Activated B cell treated with CpG ODN at 0.5 μM for 24 hours (primary cell): ENCODE results near the gene MAN1A1. TPM values are rescaled to one million over a fixed set of nuclear protein-coding genes. Genes with fewer than 3 reads are reported as not detected.

Experiments used
- ATAC-seq: fragments of 200-7000 bp; cut with Tn5 transposase; one replicate; pipeline ENCODE4 v1.10.0; 2021; ENCODE audit warnings: low read depth, mild to moderate bottlenecking, moderate library complexity
- CTCF ChIA-PET: fragments of 350-600 bp; sonication (Branson Sonifier 250); formaldehyde crosslinking; loops from one replicate; lab custom pipeline; 2021; ENCODE audit warnings: antibody characterized with exemption; lab: Charles Lee
- POLR2A ChIA-PET: fragments of 350-600 bp; sonication (Branson Sonifier 250); formaldehyde crosslinking; loops from one replicate; lab custom pipeline; 2021; ENCODE audit warnings: antibody characterized with exemption; lab: Charles Lee
- DNase-seq: peaks from one replicate; pipeline ENCODE4 v3.0.0; 2022
- H3K27ac Mint-ChIP-seq: one replicate; pipeline ENCODE4 v1.8.0; 2020; ENCODE audit warnings: mixed read lengths
- H3K27me3 Mint-ChIP-seq: one replicate; pipeline ENCODE4 v1.8.0; 2021; ENCODE audit warnings: mixed read lengths
- H3K36me3 Mint-ChIP-seq: one replicate; pipeline ENCODE4 v1.8.0; 2021; ENCODE audit warnings: low read depth, mixed read lengths
- H3K4me1 Mint-ChIP-seq: one replicate; pipeline ENCODE4 v1.8.0; 2021; ENCODE audit warnings: mixed read lengths
- H3K4me3 Mint-ChIP-seq: one replicate; pipeline ENCODE4 v1.8.0; 2020; ENCODE audit warnings: mild to moderate bottlenecking, mixed read lengths
- H3K9me3 Mint-ChIP-seq: one replicate; pipeline ENCODE4 v1.8.0; 2020; ENCODE audit warnings: mixed read lengths
- intact Hi-C: fragments of 100-400 bp; cut with micrococcal nuclease; formaldehyde crosslinking; loops from one replicate; pipeline ENCODE4 v1.15.1; 2024
- total RNA-seq: library from RNA; stranded (reverse); gene quantifications from 2 replicates; pipeline ENCODE4 v1.2.3, GENCODE V29; 2022
- TF ChIP-seq, protein P1 (sequence below): fragments of 200-600 bp; IDR thresholded peaks from one replicate; pipeline ENCODE4 v1.8.0; 2022; ENCODE audit warnings: antibody characterized with exemption, mild to moderate bottlenecking

The MAN1A1 gene
- total RNA-seq, 1 donor from 2014 or later: 18.1 TPM

DNA sequence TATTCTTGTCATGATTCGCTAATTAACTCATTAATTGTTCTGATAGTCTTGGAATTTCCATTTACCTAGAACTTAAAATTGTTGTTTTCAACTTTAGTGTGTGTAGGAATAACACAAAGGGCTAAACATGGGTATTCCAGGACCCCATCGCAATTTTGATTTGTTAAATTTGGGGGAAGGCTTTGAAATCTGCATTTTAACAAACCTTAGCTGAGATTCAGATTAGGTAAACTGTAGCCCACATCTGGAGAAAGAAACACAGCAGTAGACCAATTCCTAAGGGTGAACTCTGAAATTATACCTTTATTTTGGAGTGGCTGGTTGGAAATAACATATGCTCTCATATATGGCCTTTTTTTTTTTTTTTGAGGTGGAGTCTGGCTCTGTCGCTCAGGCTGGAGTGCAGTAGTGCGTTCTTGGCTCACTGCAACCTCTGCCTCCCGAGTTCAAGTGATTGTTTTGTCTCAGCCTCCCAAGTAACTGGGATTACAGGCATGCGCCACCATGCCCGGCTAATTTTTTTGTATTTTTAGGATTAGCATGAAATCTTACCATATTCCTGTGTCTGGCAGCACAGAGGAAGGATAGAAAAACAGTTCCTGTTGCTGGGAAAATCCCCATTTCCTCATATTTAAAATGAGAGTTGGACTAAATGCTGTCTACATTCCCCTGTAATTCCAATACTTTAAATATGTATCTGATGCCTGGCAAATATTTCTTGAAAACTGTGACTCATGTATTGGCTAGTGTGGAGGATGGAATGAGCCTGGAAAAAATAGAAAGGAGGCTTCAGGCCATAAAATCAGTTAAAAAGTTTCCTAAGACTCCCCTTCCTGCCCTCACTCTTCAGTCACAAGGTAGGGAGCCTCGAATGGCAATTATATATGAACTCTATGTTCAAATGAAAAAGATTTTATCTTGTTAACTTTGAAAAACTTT, 174.4 kb downstream of the MAN1A1 start:
- ChIA-PET POLR2A (no interaction called here), CTCF (no interaction called here)
- DNase-seq (no peak), ATAC-seq (no peak)
- TF ChIP-seq, protein P1, sequence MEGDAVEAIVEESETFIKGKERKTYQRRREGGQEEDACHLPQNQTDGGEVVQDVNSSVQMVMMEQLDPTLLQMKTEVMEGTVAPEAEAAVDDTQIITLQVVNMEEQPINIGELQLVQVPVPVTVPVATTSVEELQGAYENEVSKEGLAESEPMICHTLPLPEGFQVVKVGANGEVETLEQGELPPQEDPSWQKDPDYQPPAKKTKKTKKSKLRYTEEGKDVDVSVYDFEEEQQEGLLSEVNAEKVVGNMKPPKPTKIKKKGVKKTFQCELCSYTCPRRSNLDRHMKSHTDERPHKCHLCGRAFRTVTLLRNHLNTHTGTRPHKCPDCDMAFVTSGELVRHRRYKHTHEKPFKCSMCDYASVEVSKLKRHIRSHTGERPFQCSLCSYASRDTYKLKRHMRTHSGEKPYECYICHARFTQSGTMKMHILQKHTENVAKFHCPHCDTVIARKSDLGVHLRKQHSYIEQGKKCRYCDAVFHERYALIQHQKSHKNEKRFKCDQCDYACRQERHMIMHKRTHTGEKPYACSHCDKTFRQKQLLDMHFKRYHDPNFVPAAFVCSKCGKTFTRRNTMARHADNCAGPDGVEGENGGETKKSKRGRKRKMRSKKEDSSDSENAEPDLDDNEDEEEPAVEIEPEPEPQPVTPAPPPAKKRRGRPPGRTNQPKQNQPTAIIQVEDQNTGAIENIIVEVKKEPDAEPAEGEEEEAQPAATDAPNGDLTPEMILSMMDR: no peak
- H3K4me3 Mint-ChIP-seq: no peak overlapping the region
- no peaks in the 10 kb centered on the region for H3K4me1 Mint-ChIP-seq
- no peaks in the 10 kb centered on the region for H3K9me3 Mint-ChIP-seq
- no peaks in the 10 kb centered on the region for H3K27me3 Mint-ChIP-seq
- H3K36me3 Mint-ChIP-seq: peaks cover 16% of the 10 kb centered on the region
- intact Hi-C loops: no loop called here
- H3K27ac Mint-ChIP-seq: no peak overlapping the region

DNA sequence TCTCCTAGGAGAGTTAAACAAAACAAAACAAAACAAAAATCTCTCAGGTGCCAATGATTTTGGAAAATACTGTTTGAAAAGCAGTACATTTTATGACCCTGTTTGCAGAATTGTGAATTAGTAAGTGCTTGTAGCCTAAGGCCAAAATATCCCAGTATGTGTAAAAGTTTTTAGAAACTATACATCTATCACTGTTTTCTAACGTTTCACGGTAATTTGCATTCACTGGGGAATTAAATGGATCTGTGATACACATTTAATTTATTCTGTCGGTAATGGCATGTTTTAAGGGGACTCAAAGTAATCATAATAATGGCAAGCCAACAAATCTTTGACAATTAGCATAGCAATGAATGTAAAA, 175.5 kb downstream of the MAN1A1 start:
- no peak overlapping the region for H3K27ac Mint-ChIP-seq
- ATAC-seq (no peak), DNase-seq (no peak)
- H3K36me3 Mint-ChIP-seq: peaks cover 7% of the 10 kb centered on the region
- H3K27me3 Mint-ChIP-seq: no peaks in the 10 kb centered on the region
- TF ChIP-seq, protein P1: no peak
- H3K4me3 Mint-ChIP-seq: no peak overlapping the region
- CTCF ChIA-PET: no interaction called here
- intact Hi-C loops: no loop called here
- H3K9me3 Mint-ChIP-seq: peaks cover 1% of the 10 kb centered on the region
- no peaks in the 10 kb centered on the region for H3K4me1 Mint-ChIP-seq
- POLR2A ChIA-PET: no interaction called here

DNA sequence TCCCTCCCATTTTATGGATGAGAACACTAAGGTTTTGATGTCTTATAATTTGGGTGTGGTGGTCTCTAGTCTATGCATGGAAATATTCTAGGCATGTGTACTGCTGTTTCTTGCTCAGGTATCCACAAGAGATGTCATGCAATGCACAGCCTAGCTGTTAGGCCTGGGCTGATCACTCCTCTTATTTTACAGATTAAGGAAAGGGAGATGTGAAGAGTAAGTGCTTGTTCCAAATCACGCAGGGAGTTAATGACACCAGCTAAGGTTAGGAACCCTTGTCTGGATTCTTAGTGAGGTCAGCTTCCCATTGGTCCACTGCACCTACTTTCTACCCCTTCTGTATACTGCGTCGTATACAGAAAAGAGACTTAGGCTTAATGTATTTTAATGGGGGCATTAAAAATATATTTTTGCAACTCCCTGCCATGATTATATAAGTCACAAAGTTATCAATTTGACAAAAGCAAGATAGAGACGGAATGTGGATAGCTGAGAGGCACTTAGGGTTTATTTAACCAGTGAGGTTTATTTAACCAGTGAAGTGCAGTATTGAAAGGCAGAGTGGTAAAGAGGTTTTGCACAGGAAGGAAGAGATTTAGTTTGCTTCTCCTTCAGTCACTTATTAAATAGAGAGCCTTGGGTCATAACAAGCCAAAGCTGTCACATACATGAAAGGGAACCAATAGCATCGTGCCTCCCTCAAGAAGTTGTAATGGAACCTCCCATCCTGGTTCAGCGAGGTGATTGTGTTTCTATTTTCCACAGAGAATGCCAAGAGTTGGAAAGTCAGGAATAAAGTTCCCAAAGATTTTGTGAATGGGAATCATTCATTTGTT, 176.1 kb downstream of the MAN1A1 start:
- H3K36me3 Mint-ChIP-seq: peaks cover 3% of the 10 kb centered on the region
- no peaks in the 10 kb centered on the region for H3K4me1 Mint-ChIP-seq
- no peaks in the 10 kb centered on the region for H3K27me3 Mint-ChIP-seq
- ChIA-PET POLR2A (no interaction called here), CTCF (no interaction called here)
- peaks cover 1% of the 10 kb centered on the region for H3K9me3 Mint-ChIP-seq
- intact Hi-C loops: no loop called here
- H3K4me3 Mint-ChIP-seq: no peak overlapping the region
- no peak overlapping the region for H3K27ac Mint-ChIP-seq
- ATAC-seq: no peak
- no peak for DNase-seq
- TF ChIP-seq, protein P1: no peak

DNA sequence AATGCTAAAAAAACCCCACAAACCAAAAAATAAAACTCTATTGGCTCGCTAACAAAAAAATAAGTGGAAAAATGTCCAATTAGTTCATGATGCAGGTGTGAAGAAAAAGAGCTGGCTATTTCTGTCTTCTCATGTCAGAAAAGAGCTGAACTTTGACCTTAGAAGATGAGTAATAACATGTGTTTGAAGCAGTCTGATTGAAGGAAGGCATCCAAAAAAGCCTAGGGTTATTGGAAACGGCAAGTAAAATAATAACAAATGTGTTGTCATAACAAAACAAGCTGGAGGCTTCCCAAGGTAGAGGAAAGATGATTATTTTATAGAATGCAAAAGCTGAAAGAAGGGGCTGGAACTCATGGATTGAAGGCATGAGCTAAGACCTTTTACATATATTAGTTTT, 176.7 kb downstream of the MAN1A1 start:
- ATAC-seq: no peak
- ChIA-PET POLR2A (no interaction called here), CTCF (no interaction called here)
- H3K4me1 Mint-ChIP-seq: no peaks in the 10 kb centered on the region
- no peak for DNase-seq
- H3K27me3 Mint-ChIP-seq: no peaks in the 10 kb centered on the region
- H3K4me3 Mint-ChIP-seq: no peak overlapping the region
- H3K9me3 Mint-ChIP-seq: peaks cover 1% of the 10 kb centered on the region
- no peak overlapping the region for H3K27ac Mint-ChIP-seq
- TF ChIP-seq, protein P1: no peak
- intact Hi-C loops: no loop called here
- H3K36me3 Mint-ChIP-seq: peaks cover 3% of the 10 kb centered on the region
